Activated naive CD8-positive, alpha-beta T cell treated with anti-CD3 and anti-CD28 coated beads for 36 hours (primary cell): ENCODE data around the gene RARS1. TPM values are rescaled to one million over a fixed set of nuclear protein-coding genes. Genes with fewer than 3 reads are reported as not detected.

ENCODE experiments used
- DNase-seq: peaks from one replicate; pipeline ENCODE4 v3.0.0; 2021
- H3K27ac Mint-ChIP-seq: one replicate; pipeline ENCODE4 v1.8.0; 2022; ENCODE audit warnings: mild to moderate bottlenecking, moderate library complexity, mixed read lengths
- H3K27me3 Mint-ChIP-seq: one replicate; pipeline ENCODE4 v1.8.0; 2022; ENCODE audit warnings: mild to moderate bottlenecking, mixed read lengths
- H3K36me3 Mint-ChIP-seq: one replicate; pipeline ENCODE4 v1.8.0; 2021; ENCODE audit warnings: mild to moderate bottlenecking, mixed read lengths
- H3K4me1 Mint-ChIP-seq: one replicate; pipeline ENCODE4 v1.8.0; 2021; ENCODE audit warnings: mixed read lengths
- H3K4me3 Mint-ChIP-seq: one replicate; pipeline ENCODE4 v1.8.0; 2022; ENCODE audit warnings: mild to moderate bottlenecking, moderate library complexity, mixed read lengths
- H3K9me3 Mint-ChIP-seq: one replicate; pipeline ENCODE4 v1.8.0; 2022; ENCODE audit warnings: mixed read lengths
- total RNA-seq, 2 experiments: library from RNA; stranded (reverse); gene quantifications; one replicate each; pipeline ENCODE4 v1.2.3, GENCODE V29; 2021

Gene RARS1
- total RNA-seq: 100 to 1,000 TPM; 153 to 158 TPM

DNA sequence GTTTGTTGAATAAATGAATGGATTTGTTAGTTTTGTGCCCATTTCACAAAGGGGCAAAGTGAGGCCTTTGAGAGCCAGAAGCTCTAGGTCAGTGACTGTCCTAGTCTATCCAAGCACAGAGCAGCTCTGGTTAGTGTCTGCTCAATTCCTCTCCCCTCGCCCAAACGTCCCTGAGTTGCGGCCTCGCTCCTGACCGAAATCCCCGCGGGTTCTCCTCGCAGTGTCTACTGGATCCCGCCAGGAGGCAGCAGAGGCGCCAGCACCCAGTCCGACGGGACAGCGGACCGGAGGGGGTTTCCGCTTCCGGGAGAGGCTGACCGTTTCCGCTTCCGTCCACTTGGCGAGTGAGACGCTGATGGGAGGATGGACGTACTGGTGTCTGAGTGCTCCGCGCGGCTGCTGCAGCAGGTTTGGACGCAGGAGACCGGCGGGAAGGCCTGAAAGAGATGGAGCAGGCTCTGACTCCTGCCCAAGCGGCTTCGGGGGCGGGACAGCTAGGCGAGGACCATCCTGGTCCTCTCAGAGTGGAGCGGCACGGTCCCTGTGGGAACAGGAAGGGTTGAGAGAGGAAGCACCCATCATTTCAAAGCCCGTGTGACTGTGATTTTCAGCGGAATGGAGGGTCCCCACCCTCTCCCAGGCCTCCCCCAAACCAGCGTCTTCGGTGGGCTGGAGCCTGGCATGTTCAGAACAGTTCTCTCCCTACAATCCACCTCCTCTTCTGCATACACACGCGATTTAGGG is at the start of gene RARS1:
RARS1 (plus strand) TSS at position 336 of the 744 bp plus-strand sequence; CDS start at position 364, 28 bp downstream.
- peak within 1 kb of the TSS; percentile 96 for H3K27ac Mint-ChIP-seq
- H3K27me3 Mint-ChIP-seq: peaks cover 6% of the 10 kb centered on the region
- H3K4me1 Mint-ChIP-seq: peaks cover 21% of the 10 kb centered on the region
- DNase-seq: peak; percentile 90
- H3K4me3 Mint-ChIP-seq: peak within 1 kb of the TSS; percentile 99
- H3K9me3 Mint-ChIP-seq: no peaks in the 10 kb centered on the region
- H3K36me3 Mint-ChIP-seq: peaks cover 25% of the 10 kb centered on the region

DNA sequence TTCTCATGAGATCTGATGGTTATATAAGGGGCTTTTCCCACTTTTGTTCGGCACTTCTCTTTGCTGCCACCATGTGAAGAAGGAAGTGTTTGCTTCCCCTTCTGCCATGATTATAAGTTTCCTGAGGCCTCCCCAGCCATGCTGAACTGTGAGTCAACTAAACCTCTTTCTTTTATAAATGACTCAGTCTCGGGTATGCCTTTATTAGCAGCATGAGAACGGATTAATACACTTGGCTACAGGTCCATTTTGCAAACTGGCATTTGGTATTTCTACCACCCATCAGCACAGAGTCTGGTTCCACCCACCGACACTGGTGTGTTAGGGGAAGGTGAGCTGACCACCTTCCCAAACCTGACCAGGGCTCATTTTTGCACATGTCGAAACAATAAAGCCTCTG is 47.9 kb upstream of the RARS1 start:
- Mint-ChIP-seq H3K4me3 (no peak overlapping the region), H3K9me3 (no peaks in the 10 kb centered on the region), H3K36me3 (no peaks in the 10 kb centered on the region), H3K27ac (no peak overlapping the region), H3K27me3 (peaks cover 25% of the 10 kb centered on the region), H3K4me1 (no peaks in the 10 kb centered on the region)
- DNase-seq: no peak

DNA sequence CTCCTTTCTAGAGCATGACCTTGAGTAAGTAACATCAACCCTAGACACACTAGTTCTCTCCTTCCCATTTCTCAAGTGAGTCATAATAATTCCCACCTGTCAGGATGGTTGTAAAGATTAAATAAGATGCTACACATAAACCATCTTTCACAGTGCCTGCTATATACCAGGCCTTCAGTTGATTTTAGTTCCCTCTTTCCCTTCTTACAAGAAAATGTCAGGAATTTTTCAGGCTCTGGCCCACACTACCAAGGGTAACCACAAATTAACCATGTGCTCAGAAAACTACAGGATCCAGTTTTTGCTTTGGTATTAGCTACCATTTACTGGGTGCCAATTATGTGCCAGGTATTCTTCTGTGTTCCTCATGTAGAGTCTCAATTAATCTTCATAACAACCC is 42.7 kb upstream of the RARS1 start:
- Mint-ChIP-seq H3K4me1 (no peaks in the 10 kb centered on the region), H3K36me3 (no peaks in the 10 kb centered on the region), H3K9me3 (no peaks in the 10 kb centered on the region), H3K27me3 (no peaks in the 10 kb centered on the region), H3K27ac (no peak overlapping the region), H3K4me3 (no peak overlapping the region)
- no peak for DNase-seq

DNA sequence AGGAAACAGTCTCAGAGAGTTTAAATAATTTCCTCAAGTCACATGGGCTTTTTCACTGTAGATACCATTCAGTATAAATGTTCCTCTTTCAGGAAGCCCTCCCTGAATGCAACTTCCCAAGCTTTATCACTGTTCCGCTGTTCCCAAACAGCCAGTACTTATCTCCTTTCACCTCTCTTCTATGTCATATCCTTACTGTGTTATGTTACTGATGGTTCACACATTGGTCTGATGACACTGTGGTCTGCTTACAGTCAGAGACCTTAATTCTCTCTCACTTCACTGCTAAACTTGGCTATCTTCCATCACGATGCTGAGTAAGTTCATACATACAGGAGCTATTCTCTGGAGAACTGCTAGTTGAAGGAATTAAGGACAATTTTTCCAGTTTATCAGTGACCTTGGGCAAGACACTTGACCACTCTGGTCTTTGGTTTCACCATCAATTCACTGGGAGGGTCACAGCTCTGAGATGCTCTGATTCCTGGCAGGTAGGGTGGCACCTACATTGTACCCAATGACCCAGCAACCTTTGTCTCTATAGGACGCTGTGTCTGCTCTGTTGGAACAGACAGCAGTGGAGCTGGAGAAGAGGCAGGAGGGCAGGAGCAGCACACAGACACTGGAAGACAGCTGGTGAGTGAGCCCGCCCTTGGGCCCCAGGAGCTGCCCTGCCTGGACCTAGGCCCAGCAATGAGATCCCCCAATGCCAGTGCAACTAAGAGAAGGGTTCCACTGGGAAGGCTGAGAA is 42.1 kb upstream of the RARS1 start:
- Mint-ChIP-seq H3K9me3 (no peaks in the 10 kb centered on the region), H3K4me3 (no peak overlapping the region), H3K36me3 (no peaks in the 10 kb centered on the region), H3K4me1 (no peaks in the 10 kb centered on the region), H3K27ac (no peak overlapping the region), H3K27me3 (no peaks in the 10 kb centered on the region)
- no peak for DNase-seq

DNA sequence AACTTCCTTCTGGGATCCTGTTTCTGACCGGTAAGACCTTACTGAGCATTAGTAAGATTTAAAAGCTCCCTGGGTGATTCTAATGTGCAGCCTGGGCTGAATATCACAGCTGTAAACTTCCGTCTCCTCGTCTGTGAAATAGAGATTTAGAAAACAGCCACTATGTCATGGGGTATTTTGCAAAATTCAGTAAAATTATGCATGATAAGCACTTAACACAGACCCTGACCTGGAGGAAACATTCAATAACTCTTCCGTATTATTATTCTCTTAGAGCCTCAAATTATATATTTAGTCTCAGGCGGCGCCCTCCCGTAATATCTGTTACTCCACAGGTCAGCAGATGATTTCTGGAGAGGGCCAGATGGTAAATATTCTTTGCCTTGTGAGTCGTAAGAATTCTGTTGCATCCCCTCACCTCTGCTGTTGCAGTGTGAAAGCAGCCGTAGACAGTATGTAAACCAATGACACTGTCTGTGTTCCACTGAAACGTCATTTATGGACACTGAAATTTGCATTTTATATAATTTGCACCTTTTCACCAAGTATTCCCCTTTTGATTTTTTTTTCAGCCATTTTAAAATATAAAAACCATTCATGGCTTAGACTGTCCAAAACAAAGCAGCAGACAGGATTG is 39.2 kb upstream of the RARS1 start:
- H3K36me3 Mint-ChIP-seq: no peaks in the 10 kb centered on the region
- H3K27me3 Mint-ChIP-seq: peaks cover 3% of the 10 kb centered on the region
- no peaks in the 10 kb centered on the region for H3K9me3 Mint-ChIP-seq
- DNase-seq: no peak
- H3K4me3 Mint-ChIP-seq: no peak overlapping the region
- H3K4me1 Mint-ChIP-seq: no peaks in the 10 kb centered on the region
- no peak overlapping the region for H3K27ac Mint-ChIP-seq

DNA sequence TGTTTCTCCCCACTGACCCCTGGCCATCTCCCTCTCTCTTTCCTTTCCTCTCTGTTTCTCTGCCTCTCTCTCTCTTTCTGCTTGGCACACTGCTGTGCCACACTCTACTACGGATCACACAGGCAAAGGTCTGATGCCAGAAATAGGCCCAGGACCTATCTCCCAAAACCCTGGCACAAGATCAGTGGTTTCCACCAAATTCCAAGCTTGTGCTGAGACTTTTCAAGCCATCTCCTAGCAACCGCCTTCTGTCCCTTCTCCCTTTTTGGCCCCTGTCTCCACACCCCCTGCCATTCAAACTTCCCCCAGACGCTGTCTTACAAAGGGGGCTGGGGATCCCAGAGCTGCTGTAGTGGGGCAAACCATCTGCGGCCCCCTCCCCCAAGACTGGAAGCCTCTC is 38.5 kb upstream of the RARS1 start:
- DNase-seq: no peak
- Mint-ChIP-seq H3K9me3 (no peaks in the 10 kb centered on the region), H3K4me1 (no peaks in the 10 kb centered on the region), H3K27ac (no peak overlapping the region), H3K4me3 (no peak overlapping the region), H3K27me3 (peaks cover 3% of the 10 kb centered on the region), H3K36me3 (no peaks in the 10 kb centered on the region)

GRCh38 chr5:168449166-168449565 is 37.1 kb upstream of the RARS1 start:
- Mint-ChIP-seq H3K4me3 (no peak overlapping the region), H3K9me3 (no peaks in the 10 kb centered on the region), H3K4me1 (no peaks in the 10 kb centered on the region), H3K27me3 (peaks cover 3% of the 10 kb centered on the region), H3K27ac (no peak overlapping the region), H3K36me3 (no peaks in the 10 kb centered on the region)
- DNase-seq: no peak

- H3K4me3 Mint-ChIP-seq: no peak overlapping the region
- H3K27ac Mint-ChIP-seq: no peak overlapping the region
- H3K4me1 Mint-ChIP-seq: no peaks in the 10 kb centered on the region
- no peaks in the 10 kb centered on the region for H3K36me3 Mint-ChIP-seq
- H3K27me3 Mint-ChIP-seq: peaks cover 3% of the 10 kb centered on the region
- no peaks in the 10 kb centered on the region for H3K9me3 Mint-ChIP-seq
- no peak for DNase-seq
Observed at GRCh38 chr5:168451565-168451964, 34.7 kb upstream of the RARS1 start.

DNA sequence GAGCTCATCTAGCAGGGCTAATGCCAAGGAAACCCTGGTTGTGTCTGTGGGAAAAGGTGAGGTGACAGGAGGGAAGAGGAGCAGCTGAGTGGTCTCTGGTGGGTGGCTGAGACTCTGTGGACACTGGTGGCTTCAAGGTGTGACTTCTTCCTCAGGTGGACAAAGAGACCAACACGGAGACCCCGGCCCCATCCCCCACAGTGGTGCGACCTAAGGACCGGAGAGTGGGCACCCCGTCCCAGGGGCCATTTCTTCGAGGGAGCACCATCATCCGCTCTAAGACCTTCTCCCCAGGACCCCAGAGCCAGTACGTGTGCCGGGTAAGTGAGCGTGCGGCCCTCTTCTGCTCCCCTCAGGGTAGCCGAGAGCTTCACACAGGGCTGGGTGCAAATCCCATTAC is 31.1 kb upstream of the RARS1 start:
- DNase-seq: no peak
- Mint-ChIP-seq H3K9me3 (no peaks in the 10 kb centered on the region), H3K4me1 (no peaks in the 10 kb centered on the region), H3K4me3 (no peak overlapping the region), H3K36me3 (no peaks in the 10 kb centered on the region), H3K27me3 (no peaks in the 10 kb centered on the region), H3K27ac (no peak overlapping the region)

DNA sequence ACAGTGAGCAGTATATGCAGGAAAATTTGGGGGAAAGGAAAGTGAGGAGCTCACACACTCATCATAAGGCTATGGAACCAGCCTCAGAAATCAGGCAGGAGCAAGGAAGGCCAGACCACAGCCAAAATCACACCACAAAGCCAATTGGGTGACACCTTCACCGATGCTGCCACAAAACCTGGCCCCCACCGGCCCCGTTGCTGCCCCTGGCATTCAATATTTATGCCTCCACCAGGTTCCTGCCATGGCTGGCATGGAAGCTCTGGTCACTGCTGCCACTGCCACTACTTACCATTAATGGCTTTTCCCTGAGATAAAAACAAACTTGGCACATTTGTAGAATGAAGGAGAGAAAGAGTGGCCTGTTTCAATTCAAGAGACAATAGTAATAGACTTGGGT is 28.7 kb upstream of the RARS1 start:
- no peaks in the 10 kb centered on the region for H3K27me3 Mint-ChIP-seq
- no peak overlapping the region for H3K27ac Mint-ChIP-seq
- H3K9me3 Mint-ChIP-seq: no peaks in the 10 kb centered on the region

DNA sequence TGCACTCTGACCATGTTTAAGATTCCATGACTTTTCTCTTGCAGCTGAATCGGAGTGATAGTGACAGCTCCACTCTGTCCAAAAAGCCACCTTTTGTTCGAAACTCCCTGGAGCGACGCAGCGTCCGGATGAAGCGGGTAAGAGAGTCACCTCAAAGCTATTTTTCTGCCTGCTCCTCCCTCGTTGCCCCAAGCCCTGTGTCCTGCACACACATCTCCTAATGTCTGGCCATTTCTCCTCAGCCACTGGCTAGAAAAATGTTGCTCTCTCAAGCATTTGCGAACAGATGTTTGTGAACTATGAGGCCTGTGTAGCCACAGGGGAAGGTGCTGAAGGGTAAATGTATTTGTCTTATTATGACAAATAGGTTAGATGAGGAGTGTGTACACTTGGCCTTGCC is 25.7 kb upstream of the RARS1 start:
- H3K27me3 Mint-ChIP-seq: peaks cover 3% of the 10 kb centered on the region
- no peak overlapping the region for H3K4me3 Mint-ChIP-seq
- no peak for DNase-seq
- H3K27ac Mint-ChIP-seq: no peak overlapping the region
- H3K9me3 Mint-ChIP-seq: no peaks in the 10 kb centered on the region
- no peaks in the 10 kb centered on the region for H3K36me3 Mint-ChIP-seq
- H3K4me1 Mint-ChIP-seq: no peaks in the 10 kb centered on the region

More for the DNA sequence above, 28.7 kb upstream of the RARS1 start:
- DNase-seq: no peak
- H3K36me3 Mint-ChIP-seq: no peaks in the 10 kb centered on the region
- H3K4me1 Mint-ChIP-seq: no peaks in the 10 kb centered on the region
- no peak overlapping the region for H3K4me3 Mint-ChIP-seq

GRCh38 chr5:168463081-168463480 is 23.2 kb upstream of the RARS1 start:
- no peak for DNase-seq
- Mint-ChIP-seq H3K9me3 (no peaks in the 10 kb centered on the region), H3K4me3 (no peak overlapping the region), H3K27me3 (peaks cover 3% of the 10 kb centered on the region), H3K27ac (no peak overlapping the region), H3K4me1 (no peaks in the 10 kb centered on the region), H3K36me3 (no peaks in the 10 kb centered on the region)

DNA sequence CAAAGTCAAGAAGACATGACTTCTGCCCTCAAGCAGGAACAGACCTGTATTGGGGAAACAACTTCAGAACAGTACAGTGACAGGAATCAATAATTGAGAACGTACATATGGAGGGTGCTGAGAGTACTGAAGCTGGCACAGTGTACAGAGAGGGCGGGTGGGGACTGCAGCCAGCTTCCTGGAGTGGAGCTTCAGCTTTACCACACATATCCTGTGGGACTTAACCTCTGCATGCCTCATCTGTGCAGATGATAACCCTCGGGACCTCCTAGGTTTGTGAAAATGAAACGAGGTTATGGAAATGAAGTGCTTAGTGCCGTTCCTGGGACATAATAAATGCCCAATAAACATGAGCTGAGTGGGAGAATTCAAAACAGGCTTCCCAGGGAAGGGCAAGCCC is 22.1 kb upstream of the RARS1 start:
- H3K27me3 Mint-ChIP-seq: peaks cover 3% of the 10 kb centered on the region
- H3K36me3 Mint-ChIP-seq: no peaks in the 10 kb centered on the region
- no peaks in the 10 kb centered on the region for H3K4me1 Mint-ChIP-seq
- DNase-seq: no peak
- H3K4me3 Mint-ChIP-seq: no peak overlapping the region
- no peak overlapping the region for H3K27ac Mint-ChIP-seq
- H3K9me3 Mint-ChIP-seq: no peaks in the 10 kb centered on the region

DNA sequence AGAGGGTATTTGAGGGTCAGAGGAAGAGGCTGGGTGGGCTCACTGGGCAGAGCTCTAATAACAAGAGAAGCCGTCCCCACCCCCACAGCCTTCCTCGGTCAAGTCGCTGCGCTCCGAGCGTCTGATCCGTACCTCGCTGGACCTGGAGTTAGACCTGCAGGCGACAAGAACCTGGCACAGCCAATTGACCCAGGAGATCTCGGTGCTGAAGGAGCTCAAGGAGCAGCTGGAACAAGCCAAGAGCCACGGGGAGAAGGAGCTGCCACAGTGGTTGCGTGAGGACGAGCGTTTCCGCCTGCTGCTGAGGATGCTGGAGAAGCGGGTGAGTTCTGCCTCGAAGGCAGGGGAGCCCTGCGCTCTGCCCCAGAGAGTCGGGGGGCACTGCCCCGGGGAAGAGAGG is 21.6 kb upstream of the RARS1 start:
- H3K27ac Mint-ChIP-seq: no peak overlapping the region
- H3K4me1 Mint-ChIP-seq: no peaks in the 10 kb centered on the region
- H3K27me3 Mint-ChIP-seq: peaks cover 4% of the 10 kb centered on the region
- H3K4me3 Mint-ChIP-seq: no peak overlapping the region
- no peaks in the 10 kb centered on the region for H3K36me3 Mint-ChIP-seq
- no peak for DNase-seq
- no peaks in the 10 kb centered on the region for H3K9me3 Mint-ChIP-seq

- Mint-ChIP-seq H3K36me3 (no peaks in the 10 kb centered on the region), H3K27ac (no peak overlapping the region), H3K4me1 (no peaks in the 10 kb centered on the region), H3K4me3 (no peak overlapping the region), H3K27me3 (peaks cover 8% of the 10 kb centered on the region), H3K9me3 (no peaks in the 10 kb centered on the region)
- no peak for DNase-seq
Observed at GRCh38 chr5:168467755-168468330, 18.4 kb upstream of the RARS1 start.
